Chondrocyte (in vitro differentiated cells): ENCODE results near the gene GNG12. TPM values are rescaled to one million over a fixed set of nuclear protein-coding genes. Genes with fewer than 3 reads are reported as not detected.
A peak's percentile ranks its signal among the peaks of the same experiment; 100 is the strongest.

ENCODE experiments used
- DNase-seq: peaks from one replicate; pipeline ENCODE4 v3.0.0; 2021; ENCODE audit warnings: mixed read lengths, low spot score
- H3K27ac Mint-ChIP-seq: one replicate; pipeline ENCODE4 v1.8.0; 2021; ENCODE audit warnings: mild to moderate bottlenecking, moderate library complexity, mixed read lengths; ENCODE audit not compliant: unreplicated experiment
- H3K27me3 Mint-ChIP-seq: 2 replicates; pipeline ENCODE4 v1.8.0; 2021; ENCODE audit warnings: low read depth, mixed read lengths
- H3K36me3 Mint-ChIP-seq: 2 replicates; pipeline ENCODE4 v1.8.0; 2021; ENCODE audit warnings: low read depth, mixed read lengths
- H3K4me1 Mint-ChIP-seq: 2 replicates; pipeline ENCODE4 v1.8.0; 2021; ENCODE audit warnings: low read depth, mild to moderate bottlenecking, mixed read lengths
- H3K4me3 Mint-ChIP-seq: one replicate; pipeline ENCODE4 v1.8.0; 2021; ENCODE audit warnings: mild to moderate bottlenecking, moderate library complexity, mixed read lengths; ENCODE audit not compliant: unreplicated experiment
- H3K9me3 Mint-ChIP-seq: 2 replicates; pipeline ENCODE4 v1.8.0; 2021; ENCODE audit warnings: low read depth, mixed read lengths
- CTCF ChIP-seq: fragments of 200-600 bp; sonication (generic); IDR thresholded peaks from 2 replicates; pipeline ENCODE4 v1.5.0; 2021; ENCODE audit warnings: antibody characterized with exemption, mild to moderate bottlenecking, moderate library complexity
- total RNA-seq: library from RNA; stranded (reverse); gene quantifications from 3 replicates; pipeline ENCODE4 v1.2.1, GENCODE V29; 2021

GNG12 gene
- total RNA-seq, 1 donor from 2014 or later = 91.5 TPM

- no peak overlapping the region for H3K27ac Mint-ChIP-seq
- H3K9me3 Mint-ChIP-seq = no peaks in the 10 kb centered on the region
- H3K27me3 Mint-ChIP-seq = no peaks in the 10 kb centered on the region
- H3K4me1 Mint-ChIP-seq = peaks cover 29% of the 10 kb centered on the region
- H3K4me3 Mint-ChIP-seq = no peak overlapping the region
- no peaks in the 10 kb centered on the region for H3K36me3 Mint-ChIP-seq
- no peak for TF ChIP-seq CTCF
- DNase-seq = no peak
These were observed 11.7 kb upstream of the GNG12 start for GRCh38 chr1:67844988-67845387.

GRCh38 chr1:67843746-67844145, 10.5 kb upstream of the GNG12 start:
- Mint-ChIP-seq H3K27ac (peak overlapping the region; percentile 5), H3K4me3 (no peak overlapping the region), H3K4me1 (peaks cover 30% of the 10 kb centered on the region), H3K27me3 (no peaks in the 10 kb centered on the region), H3K9me3 (no peaks in the 10 kb centered on the region), H3K36me3 (no peaks in the 10 kb centered on the region)
- DNase-seq = no peak
- no peak for TF ChIP-seq CTCF

DNA sequence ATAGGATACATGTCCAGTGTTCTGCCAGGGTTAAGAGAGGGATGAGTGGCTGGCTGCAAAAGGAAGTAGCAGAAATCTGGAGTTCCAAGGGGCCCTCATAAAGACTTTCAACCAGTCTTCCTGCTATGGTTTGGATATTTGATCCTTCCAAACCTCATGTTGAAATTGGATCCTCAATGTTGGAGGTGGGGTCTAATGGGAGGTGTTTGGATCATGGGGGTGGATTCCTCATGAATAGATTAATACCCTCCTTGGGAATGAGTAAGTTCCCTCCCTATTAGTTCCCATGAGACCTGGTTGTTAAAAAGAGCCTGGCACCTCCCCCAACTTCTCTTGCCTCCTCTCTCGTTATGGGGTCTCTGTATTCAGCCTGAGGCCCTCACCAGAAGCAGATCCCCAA, 10.1 kb upstream of the GNG12 start:
- H3K27ac Mint-ChIP-seq = peak overlapping the region; percentile 5
- no peaks in the 10 kb centered on the region for H3K9me3 Mint-ChIP-seq
- no peaks in the 10 kb centered on the region for H3K27me3 Mint-ChIP-seq
- TF ChIP-seq CTCF = no peak
- no peak overlapping the region for H3K4me3 Mint-ChIP-seq
- no peaks in the 10 kb centered on the region for H3K36me3 Mint-ChIP-seq
- no peak for DNase-seq
- H3K4me1 Mint-ChIP-seq = peaks cover 34% of the 10 kb centered on the region

DNA sequence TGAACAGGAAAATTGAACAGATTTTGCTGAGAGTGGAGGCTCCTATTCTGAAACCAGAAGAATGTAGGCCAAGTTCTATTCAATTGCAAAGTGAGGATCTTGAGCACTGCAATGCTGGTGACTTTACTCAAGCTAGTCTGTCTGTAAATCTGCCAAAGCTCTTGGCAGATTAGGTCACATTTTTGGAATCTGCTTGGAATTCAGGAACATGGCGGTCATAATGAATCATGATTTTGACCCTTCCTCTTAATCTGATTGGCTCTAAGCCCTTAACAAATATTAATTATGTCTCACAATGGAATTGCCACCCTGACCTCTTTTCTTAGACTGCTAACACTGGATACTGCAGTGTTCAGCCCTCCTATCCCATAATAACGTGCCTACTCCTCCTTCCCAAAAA, 7.2 kb upstream of the GNG12 start:
- Mint-ChIP-seq H3K36me3 (no peaks in the 10 kb centered on the region), H3K27me3 (no peaks in the 10 kb centered on the region), H3K4me3 (no peak overlapping the region), H3K4me1 (peaks cover 40% of the 10 kb centered on the region), H3K9me3 (no peaks in the 10 kb centered on the region), H3K27ac (peak overlapping the region; percentile 85)
- no peak for TF ChIP-seq CTCF
- DNase-seq = no peak

GRCh38 chr1:67839826-67840225, 6.6 kb upstream of the GNG12 start:
- no peak for TF ChIP-seq CTCF
- Mint-ChIP-seq H3K36me3 (no peaks in the 10 kb centered on the region), H3K9me3 (no peaks in the 10 kb centered on the region), H3K4me1 (peaks cover 41% of the 10 kb centered on the region), H3K27me3 (no peaks in the 10 kb centered on the region), H3K4me3 (no peak overlapping the region), H3K27ac (peak overlapping the region; percentile 85)
- DNase-seq = no peak
